Stimulated activated CD8-positive, alpha-beta memory T cell treated with anti-CD3 and anti-CD28 coated beads, Interleukin-15, amount 100 ng/mL, for 1 hour (primary cell): ENCODE data around the gene SLC38A5.
"Not testable (repeated sequence)": the region's sequence is repeated elsewhere in the genome, so short reads cannot be mapped to it uniquely, and the experiment has no call there.

Source experiments
- DNase-seq: peaks from one replicate; pipeline ENCODE4 v3.0.0-alpha.2; 2020; ENCODE audit warnings: low read depth

SLC38A5 gene

DNA sequence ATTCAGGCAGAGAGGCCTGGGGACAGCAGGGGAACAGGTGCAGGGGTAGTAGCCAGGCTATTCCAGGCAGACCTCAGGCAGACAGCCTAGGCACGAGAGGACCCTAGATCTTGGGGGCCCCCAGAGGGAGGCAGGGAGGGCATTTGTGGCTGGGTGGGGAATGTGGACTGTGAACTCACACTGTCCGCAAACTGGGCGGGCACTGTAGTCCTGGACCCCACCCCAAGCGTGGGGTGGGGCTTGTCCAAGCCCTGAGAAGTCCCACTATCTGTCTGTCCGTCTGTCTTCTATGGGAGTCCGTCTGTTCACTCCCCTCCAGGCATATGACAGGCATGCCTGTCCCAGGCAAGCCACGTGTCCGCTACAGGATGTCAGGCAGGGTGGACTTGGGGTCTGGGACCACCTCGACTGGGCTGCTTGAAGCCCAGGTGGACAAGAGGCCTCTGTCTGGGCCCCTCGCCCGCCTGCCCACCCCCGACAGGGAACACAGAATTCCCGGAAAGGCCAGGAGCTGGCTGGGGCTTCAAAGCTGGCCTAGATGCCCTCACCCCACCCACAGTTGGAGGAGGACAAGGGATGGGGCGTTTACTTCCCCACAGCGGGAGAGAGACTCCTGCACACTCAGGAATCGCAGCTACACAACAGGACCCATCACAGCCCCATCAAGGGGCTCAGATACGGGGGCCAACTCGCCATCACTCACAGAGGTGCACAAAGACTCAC, at the start of gene SLC38A5:
Gene SLC38A5 (minus strand): TSS at position 151 of the 723 bp plus-strand sequence. CDS start 2,336 bp downstream, outside the sequence.
- no peak for DNase-seq

DNA sequence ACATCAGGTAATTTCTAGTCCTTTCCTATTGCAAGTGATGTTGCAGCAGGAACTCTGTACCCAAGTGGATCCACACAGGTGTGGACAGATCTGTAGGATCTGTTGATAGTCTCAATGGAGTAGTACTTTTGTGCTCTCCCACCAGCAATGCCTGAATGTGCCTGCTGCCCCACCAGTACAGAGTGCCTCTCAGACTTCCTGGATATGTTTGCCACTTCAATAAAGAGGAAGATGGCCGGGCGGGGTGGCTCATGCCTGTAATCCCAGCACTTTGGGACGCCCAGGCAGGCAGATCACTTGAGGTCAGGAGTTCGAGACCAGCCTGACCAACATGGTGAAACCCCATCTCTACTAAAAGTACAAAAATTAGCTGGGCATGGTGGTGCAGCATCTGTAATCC, 49.4 kb upstream of the SLC38A5 start:
- DNase-seq = not testable (repeated sequence)

DNA sequence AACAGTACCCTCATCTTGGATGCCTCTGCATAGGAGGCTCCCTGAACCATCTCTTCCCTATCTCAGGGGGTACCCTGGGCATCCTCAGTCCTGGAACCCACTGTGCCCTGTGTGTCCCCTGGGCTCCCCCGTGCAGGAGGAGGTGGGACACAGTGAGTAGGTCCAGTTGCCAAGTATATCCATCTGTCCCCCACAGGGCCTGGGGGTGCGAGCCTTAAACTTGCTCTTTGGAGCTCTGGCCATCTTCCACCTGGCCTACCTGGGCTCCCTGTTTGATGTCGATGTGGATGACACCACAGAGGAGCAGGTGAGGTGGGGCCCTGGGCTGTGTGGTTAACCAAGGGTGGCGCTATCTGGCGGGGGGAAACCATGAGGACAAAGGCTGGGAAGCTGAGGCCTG, 46.9 kb upstream of the SLC38A5 start:
- no peak for DNase-seq

DNA sequence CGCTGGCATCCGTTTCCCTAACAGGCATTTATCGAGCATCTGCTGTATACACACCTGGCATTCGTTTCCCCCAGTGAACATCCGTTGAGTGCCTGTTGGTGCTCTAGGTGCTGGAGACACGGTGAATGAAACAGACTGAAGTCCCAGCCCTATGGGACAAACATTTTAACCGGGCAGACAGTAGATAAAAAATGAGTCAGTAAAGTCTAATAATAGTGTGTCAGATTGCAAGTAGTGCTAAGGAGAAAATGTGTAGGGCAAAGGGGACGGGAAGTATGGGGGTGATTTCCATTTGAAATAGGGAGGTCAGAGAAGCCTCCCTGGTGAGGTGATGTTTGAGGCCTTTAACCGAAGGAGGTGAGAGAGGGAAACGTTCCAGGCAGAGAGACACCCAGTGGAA, 46.2 kb upstream of the SLC38A5 start:
- no peak for DNase-seq

DNA sequence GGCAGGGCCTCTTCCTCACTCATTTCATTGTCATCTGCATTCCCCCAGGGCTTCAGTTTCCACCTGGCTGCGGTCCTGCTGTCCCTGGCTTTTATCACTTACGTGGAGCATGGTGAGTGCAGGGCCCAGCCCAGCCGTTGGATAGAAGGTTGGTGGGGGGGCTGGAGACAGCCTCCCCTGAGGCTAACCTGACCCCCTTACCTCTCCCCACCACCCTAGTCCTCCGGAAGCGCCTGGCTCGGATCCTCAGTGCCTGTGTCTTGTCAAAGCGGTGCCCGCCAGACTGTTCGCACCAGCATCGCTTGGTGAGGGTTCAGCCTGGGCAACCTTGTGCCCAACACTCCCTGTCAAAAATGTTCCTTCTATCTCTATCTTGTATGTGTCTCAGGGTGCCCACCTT, 45.8 kb upstream of the SLC38A5 start:
- DNase-seq = no peak

DNA sequence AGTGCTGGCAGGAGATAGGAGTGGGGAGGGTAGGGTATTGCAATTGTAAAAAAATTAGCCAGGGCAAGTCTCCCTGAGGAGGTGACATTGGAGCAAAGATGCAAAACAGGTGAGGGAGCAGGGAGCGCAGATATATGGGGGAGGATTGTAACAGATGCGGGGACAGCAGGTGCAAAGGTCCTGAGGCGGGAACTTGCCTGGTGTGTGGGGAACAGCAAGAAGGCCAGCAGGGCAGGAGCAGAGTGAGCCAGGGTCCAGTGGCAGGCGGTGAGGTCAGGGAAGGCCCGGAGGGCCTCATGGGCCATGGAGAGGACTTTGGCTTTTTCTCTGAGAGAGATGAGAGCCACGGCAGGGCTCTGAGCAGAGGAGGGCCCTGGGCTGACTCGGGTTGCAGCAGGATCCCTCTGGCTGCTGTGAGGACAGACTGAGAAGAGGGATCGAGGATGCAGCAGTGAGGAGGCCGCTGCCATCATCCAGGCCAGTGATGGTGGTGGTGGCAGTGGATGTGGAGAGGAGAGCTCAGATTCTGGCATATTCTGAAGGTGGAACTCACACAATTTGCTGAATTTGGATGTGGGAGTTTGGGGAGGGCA, 44.9 kb upstream of the SLC38A5 start:
- no peak for DNase-seq

DNA sequence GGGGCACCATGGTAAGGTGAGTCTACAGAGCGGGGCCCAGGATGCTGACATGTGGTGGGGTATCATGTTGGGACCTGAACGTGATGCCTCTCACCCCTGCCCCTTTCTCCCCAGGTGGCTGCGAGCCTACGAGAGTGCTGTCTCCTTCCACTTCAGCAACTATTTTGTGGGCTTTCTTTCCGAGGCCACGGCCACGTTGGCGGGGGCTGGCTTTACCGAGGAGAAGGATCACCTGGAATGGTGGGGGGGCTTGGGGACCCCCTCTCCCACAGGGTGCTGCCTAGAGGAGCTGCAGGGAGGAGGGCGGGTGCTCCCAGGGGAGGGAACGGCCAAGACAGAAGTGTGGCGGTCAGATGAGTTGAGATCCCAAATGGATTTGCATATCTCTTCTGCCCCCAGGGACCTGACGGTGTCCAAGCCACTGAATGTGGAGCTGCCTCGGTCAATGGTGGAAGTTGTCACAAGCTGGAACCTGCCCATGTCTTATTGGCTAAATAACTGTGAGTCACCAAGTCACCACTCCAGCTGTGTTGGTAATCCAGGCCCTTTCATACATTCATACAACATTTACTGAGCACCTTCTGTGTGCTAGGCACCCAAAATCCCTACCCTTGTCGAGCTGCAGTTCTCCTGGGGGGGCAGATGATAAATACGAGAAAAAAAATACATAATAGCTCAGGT, 44.2 kb upstream of the SLC38A5 start:
- no peak for DNase-seq

DNA sequence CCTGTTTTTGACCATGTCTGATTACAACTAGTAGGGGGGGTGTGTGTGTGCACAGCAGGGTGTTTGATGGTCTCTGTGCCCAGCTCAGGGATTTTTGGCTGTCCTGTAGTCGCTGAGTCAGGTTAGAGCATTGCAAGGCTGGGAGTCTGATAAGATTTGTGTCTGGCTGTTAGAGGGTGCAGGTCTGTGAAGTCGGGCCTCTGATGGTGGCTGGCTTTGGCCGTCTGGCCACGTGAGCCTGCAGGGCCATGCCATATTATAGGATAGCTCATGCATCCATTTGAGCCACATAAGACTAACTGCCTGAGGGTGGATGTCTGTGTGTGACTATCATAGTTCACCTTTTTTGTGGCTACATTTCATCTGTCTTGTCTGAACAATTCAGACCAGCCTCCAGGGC, 43.6 kb upstream of the SLC38A5 start:
- DNase-seq = no peak

DNA sequence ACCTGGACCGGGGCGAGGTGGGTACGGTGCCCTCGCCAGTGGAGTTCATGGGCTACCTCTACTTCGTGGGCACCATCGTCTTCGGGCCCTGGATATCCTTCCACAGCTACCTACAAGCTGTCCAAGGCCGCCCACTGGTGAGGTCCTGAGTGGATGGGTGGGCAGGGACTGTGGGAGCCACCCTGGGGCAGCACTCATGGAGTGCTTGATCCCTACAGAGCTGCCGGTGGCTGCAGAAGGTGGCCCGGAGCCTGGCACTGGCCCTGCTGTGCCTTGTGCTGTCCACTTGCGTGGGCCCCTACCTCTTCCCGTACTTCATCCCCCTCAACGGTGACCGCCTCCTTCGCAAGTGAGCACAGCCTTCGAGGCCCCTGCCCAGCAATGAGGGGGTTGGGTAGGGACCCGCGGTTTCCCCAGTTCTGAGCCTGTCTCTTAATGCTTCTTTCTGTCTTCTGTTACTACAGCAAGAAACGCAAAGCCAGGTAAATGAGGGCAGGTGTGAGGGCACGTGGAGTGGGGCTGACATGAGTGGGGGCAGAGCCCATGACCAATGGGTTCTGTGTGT, 42.4 kb upstream of the SLC38A5 start:
- no peak for DNase-seq

DNA sequence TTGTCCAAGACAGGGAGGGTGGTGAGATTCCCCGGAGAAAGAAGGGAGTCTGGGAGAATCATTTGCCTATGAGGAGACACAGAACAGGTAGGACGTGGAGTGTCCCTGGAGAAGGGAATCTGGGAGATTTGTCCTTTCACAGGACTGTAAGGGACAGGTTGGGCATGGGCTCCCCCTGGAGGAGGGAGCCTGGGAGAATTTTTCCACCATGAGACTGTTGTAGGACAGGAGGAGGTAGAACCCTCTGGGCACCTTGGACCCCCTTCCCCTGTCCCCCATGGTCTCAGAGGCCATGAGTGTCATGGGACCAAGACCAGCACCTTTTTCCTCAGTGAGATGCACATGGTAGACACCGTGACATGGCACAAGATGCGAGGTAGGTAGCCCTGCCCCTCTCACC, 41.5 kb upstream of the SLC38A5 start:
- no peak for DNase-seq

DNA sequence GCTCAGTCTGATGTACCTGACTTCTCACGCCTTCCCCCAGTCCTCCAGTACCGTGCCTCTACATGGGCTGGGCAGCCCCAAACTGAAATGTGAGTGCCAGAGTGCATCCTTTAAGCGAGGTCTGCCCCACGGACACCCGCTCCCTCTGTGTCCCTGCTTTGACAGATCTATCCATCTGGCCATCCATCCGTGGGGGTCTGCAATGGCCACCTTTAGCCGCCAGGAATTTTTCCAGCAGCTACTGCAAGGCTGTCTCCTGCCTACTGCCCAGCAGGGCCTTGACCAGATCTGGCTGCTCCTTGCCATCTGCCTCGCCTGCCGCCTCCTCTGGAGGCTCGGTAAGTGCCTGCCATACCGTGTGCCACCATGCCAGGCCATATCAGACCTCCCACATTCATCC, 39.6 kb upstream of the SLC38A5 start:
- no peak for DNase-seq

DNA sequence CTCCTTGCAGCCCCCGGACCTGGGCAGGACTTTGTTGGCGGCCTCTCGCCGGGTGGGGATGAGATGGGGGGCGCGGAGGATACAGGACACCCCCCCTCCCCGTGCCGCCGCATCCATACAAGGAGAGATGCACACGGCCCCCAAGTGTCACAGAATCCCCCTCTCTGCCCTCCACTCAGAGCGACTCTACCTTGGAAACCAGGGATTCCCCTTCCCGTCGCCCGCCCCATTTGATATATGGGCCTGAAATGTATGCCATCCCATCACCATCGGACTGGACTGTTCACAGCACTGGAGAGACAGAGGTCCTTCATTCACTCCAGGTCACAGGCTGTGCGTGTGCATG, 39.2 kb upstream of the SLC38A5 start:
- DNase-seq = no peak

DNA sequence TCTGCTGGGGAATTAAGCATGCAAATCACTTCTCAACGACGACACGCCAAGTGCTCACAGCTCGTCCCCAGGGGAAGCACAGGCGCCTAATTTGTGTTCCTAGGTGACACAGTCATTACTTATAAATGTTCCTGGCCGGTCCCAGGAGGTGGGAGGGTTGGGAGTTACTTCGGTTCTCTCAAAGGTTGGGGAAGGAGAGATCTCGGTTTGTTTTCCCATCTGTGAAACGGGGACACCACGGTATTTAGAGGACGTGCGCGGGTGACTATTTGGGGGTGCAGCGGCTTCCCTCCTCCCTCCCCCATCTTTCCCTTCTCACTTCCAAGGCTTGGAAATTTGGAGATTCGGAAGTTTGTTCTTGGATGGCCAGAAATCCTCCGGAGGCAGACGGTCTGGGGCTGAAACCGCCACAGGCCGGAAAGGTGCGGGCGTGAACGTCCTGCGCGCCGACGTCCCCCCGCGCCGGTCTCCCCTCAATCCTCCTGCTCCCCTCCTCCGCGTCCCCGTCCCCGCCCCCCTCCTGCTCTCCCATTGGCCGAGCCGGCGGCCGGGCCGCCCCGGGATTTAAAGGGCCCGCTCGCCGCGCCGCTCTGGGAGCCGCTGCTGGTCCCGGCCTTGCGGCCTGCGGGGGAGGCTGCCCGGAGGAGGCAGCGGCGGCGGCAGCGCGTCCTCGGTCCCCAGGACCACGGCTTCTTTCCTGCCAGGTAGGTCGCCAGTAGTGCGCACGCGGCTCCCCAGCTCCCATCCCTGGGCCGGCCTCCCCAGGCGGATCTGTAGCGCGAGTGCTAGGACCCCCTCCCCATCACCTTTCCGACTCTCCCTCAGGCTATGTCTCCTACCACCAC, 38.6 kb upstream of the SLC38A5 start, which contains the start of gene PORCN:
Gene PORCN (plus strand): TSS at position 593 of the 845 bp plus-strand sequence. CDS start 829 bp downstream, outside the sequence.
- peak; percentile 59 for DNase-seq

DNA sequence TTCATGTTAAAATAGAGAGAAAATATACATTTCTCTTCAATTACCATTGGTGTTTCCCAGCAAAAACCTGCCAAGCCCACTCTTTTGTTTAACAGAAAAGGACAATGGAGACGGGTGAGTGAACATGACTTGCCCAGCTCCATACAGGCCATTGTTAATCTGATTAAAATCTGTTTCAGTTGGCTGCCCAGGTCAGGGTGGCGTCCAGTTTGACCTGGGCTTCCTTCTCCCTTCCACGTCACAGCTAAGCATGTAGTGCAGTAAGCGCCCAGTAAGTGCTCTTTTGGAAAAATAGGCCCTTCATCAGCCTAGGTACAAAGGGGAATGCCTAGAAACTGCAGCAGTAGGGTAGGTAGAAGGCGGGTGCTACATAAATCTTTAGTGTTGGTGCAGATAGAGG, 37.2 kb upstream of the SLC38A5 start:
- no peak for DNase-seq

DNA sequence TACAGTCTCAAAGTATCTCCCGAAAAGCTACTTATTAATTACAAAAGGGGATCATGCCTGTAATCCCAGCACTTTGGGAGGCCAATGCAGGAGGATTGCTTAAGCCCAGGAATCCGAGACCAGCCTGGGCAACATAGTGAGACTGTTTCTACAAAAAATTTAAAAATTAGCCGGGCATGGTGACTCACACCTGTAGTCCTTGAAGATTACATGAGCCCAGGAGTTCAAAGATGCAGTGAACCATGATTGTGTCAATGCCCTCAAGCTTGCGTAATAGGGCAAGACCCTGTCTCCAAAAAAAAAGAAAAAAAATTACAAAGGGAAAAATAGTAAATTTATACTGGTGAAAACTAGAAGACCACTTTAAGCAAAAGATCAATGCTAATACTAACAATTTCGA, 35.4 kb upstream of the SLC38A5 start:
- DNase-seq = no peak

DNA sequence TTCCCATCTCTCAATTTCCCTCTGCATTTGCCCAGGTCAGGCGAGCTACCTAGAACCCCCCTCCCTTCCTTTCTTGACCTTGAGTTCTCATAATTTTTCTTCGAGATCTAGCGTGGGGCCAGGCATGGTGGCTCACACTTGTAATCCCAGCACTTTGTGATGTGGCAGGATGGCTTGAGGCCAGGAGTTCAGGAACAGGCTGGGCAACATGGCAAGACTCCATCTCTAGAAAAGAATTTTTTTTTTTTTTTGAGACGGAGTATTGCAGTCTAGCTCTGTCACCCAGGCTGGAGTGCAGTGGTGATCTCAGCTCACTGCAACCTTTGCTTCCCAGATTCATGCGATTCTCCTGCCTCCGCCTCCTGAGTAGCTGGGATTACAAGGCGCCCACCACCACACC, 34.2 kb upstream of the SLC38A5 start:
- DNase-seq = no peak

DNA sequence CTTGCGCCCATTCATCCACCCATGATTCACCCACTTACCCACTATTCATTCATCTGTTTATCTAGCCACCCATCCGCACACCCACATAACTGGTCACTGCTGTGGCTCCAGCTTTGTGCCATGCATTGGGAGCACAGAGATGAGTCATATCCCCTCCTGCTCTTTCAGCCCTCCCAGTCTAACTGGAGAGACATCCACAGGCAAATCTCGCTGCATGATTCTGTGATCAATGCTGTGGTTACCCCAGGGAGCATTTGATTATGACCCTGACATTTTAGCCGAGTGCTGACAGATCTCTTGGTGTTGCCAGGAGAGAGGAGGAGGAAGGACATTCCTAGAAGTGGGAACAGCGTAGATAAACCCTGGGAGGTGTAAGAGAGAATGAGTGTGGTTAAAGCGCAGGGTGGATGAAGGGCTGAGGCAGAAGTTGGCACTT, 28.3 kb upstream of the SLC38A5 start:
- no peak for DNase-seq

DNA sequence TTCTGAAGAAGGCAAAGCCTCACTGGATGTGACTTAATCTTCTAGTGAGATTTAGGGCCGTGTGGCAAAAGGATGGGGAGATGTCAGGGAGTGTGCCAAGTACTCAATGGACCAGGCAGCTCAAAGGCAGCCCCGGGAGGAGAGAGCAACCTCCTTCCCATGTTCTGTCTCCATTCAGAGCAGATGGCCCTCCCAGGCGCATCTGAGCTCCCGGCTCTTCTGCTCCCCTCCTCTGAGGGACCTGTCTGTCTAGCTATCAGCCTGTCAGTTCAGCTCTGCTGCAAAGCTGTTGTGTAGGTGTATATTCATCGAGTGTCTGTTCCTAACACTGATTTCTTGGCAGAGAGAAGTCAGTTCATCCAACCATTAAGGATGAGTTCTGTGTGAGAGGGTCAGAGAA, 27.8 kb upstream of the SLC38A5 start:
- no peak for DNase-seq

DNA sequence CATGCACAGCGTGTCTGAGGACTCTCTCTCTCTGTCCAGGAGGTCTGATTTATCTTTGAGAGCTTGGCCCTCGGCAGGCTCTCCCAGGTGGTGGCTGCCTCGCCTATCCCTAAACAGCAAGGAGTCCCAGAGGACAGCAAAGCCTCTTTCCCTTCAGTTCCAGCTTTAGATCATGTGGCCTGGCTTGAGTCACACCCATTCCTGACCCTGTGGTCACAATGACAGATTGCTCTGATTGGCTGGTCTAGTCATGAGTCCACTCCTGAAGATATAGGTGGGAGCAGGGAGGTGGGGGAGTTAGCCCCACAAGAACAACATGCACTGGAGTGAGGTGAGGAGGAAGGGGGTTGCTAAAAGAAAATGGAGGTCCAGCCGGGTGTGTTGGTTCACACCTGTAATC, 26.6 kb upstream of the SLC38A5 start:
- no peak for DNase-seq

DNA sequence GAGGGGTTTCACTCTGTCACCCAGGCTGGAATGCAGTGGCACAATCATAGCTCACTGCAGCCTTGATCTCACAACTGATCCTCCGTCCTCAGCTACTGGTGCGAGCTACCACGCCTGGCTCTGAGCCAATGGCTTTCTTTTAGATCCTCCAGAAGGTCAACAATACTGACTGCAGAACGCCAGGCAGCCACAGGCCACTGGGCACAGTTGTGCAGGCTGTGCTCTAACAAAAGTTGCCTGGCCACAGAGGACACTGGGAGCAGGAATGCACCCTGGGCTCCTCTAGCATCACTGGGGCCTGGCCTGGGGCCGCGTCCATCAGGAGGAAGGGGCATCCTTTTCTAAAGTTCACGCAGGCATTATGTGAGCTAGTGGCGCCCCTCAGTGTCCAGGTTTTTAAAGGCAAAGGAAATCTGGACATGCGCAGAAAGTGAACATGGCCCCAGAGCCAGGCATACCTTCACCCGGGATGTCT, 23.9 kb upstream of the SLC38A5 start:
- no peak for DNase-seq

DNA sequence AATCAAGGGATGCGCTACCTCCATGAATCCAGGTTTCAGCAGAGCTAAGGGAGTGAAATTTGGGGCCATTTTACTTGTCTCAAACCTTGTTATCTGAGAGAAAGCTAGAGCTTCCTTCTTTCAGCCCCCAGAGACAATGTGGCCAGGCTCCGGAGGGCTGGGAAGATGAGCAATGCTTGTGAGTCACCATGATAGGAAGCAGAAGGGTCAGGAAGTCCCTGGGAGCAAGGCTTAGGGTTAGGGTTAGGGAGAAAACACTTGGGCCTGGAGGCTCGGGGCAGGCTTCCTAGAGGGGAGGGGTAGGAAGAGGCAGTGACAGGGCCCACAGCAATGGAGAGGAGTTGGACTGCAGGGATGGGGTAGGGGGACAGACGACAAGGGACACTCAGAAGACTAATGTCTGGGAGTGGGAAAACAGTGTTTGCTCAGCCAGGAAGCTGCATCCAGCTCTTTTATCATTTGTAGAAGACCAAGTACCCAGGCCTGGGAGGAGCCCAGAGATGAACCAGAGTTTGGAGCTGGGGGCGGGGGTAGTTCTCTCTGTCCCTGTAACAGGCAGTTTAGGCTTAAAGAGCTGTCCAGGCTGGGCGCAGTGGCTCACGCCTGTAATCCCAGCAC, 22.3 kb upstream of the SLC38A5 start:
- DNase-seq = no peak

DNA sequence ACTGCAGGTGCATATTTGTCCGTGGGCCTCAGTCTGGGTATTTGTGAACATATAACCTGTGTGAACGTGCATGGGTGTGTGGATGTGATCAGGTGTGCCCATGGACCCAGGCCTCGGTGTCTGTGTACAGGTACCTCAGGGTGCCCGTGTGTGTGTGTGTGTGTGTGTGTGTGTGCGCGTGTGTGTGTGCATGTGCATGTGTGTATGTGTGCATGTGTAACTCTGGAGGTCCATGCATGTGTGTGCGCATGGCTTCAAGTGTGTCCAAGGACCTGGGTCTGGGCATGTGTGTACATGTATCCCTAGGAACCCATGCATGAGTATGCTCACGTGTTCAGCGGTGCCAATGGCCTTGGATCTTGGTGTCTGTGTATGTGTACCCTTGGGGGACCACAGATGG, 21.7 kb upstream of the SLC38A5 start:
- DNase-seq = no peak
